Measurements from ENCODE around the gene FANCM.

DNA sequence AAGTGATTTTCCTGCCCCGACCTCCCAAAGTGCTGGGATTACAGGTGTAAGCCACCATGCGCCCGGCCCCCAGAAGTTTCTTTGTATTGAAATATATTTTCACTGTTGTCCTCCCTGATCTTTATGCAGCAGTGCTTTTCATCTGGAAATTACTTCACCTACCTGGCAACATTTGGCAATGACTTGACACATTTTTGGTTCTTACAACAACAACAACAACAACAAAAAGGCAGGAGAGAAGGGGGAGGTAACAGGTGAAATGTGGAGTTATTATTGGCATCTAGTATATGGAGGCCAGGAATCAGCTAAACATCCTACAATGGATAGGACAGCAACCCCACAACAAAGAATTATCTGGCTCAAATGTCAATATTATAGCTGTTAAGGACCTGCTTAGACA is 13.9 kb downstream of the FANCM start:
- TF ChIP-seq, protein P1, sequence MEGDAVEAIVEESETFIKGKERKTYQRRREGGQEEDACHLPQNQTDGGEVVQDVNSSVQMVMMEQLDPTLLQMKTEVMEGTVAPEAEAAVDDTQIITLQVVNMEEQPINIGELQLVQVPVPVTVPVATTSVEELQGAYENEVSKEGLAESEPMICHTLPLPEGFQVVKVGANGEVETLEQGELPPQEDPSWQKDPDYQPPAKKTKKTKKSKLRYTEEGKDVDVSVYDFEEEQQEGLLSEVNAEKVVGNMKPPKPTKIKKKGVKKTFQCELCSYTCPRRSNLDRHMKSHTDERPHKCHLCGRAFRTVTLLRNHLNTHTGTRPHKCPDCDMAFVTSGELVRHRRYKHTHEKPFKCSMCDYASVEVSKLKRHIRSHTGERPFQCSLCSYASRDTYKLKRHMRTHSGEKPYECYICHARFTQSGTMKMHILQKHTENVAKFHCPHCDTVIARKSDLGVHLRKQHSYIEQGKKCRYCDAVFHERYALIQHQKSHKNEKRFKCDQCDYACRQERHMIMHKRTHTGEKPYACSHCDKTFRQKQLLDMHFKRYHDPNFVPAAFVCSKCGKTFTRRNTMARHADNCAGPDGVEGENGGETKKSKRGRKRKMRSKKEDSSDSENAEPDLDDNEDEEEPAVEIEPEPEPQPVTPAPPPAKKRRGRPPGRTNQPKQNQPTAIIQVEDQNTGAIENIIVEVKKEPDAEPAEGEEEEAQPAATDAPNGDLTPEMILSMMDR (conservative IDR thresholded peaks at IDR 0.05; ENCODE audit: low read depth, low read length), result no peak
- no peak for TF ChIP-seq EZH2 (IDR thresholded peaks at IDR 0.05; ENCODE audit: borderline replicate concordance, low read depth, low read length, poor library complexity, severe bottlenecking)

Data from A673 (cell line).